ENCODE data around the gene NRG2. TPM values are rescaled to one million over a fixed set of nuclear protein-coding genes. Genes with fewer than 3 reads are reported as not detected.

The NRG2 gene
- polyA plus RNA-seq, 2 of the 4 experiments (the other 2 are of a cell fraction): 1.0 to 1.1 TPM

DNA sequence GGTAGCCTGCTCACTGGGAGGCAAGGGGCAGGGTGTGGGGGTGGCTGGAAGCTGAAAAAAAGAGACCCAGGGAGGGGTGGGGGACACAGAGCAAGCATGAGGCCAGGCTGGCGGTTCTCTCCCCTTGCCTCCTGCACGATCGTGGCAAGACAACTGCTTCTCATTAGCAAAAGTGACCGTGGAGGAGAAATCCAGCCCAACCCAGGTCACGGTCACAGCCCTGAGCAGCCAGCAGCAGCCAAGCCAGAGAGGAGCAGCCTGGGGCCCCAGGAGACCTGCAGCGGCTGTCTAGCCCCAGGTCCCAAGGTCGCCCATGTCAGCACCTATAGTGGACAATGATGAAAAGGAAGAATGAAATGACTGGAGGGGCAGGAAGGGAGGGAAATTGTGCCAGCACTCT is 89.1 kb downstream of the NRG2 start:
- ATAC-seq (no peak), FAIRE-seq (no peak), DNase-seq (ENCODE audit: low read depth in 1 of 2, low spot score in 1 of 2) (no peak)
- H3K4me2 ChIP-seq: no peak overlapping the region
- ChIA-PET POLR2A (no interaction called here), CTCF (interaction anchor here (6.5 to 6.6 kb wide), 2 partner anchors 13 to 14 kb away, joined by 51 to 67 read pairs; no protein-coding TSS in a partner anchor)
- no peaks in the 10 kb centered on the region for H3K9me3 ChIP-seq
- whole genome bisulfite sequencing (ENCODE audit: missing lambda C conversion rate): 68% methylated on average over 7 of the region's 7 CpGs
- H3K4me1 ChIP-seq: no peaks in the 10 kb centered on the region
- H3K4me3 ChIP-seq: no peak overlapping the region
- TF ChIP-seq HOXB5 (CRISPR knock-in tag; IDR thresholded peaks at IDR 0.05): no peak
- no peak for TF ChIP-seq ZSCAN20 (CRISPR knock-in tag; IDR thresholded peaks at IDR 0.05)
- H3K27ac ChIP-seq: no peak overlapping the region

DNA sequence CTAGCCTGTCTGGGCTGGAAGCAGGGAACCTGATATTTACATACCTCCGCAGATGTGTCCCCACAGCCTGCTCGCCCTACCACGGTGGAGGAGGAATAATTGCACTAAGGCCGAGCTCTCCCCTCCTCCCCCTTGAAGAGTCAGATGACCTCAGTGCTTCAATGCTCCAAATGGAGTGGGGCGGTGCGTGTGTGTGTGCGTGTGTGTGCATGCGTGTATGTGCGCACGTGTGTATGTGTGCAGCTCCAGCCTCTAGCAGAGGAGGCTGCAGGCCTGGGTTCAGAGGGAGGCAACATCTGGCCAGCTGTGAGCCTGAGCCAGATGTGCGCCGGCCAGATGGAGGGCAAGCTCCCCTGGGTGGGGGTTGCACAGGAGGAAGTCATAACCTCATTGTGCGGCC is 90.5 kb downstream of the NRG2 start:
- POLR2A ChIA-PET: no interaction called here
- Histone ChIP-seq H3K4me2 (no peak overlapping the region), H3K27ac (no peak overlapping the region), H3K4me1 (no peaks in the 10 kb centered on the region), H3K9me3 (no peaks in the 10 kb centered on the region), H3K4me3 (no peak overlapping the region)
- CTCF ChIA-PET: interaction anchor here (1.1 to 6.6 kb wide), 3 partner anchors 15 to 177 kb away, joined by 3 to 51 read pairs (median 4); no protein-coding TSS in a partner anchor
- WGBS (ENCODE audit: missing lambda C conversion rate): 83% methylated on average over 13 of the region's 13 CpGs
- no peak for FAIRE-seq
- no peak for DNase-seq (ENCODE audit: low read depth in 1 of 2, low spot score in 1 of 2)
- ATAC-seq: no peak
- TF ChIP-seq, protein P1, sequence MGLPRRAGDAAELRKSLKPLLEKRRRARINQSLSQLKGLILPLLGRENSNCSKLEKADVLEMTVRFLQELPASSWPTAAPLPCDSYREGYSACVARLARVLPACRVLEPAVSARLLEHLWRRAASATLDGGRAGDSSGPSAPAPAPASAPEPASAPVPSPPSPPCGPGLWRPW (IDR thresholded peaks at IDR 0.05): no peak
- TF ChIP-seq ESRRA (IDR thresholded peaks at IDR 0.05; ENCODE audit: borderline replicate concordance, low read length) (no peak), CHD4 (IDR thresholded peaks at IDR 0.05; ENCODE audit: borderline replicate concordance) (no peak), EHMT2 (IDR thresholded peaks at IDR 0.05; ENCODE audit: low read depth) (no peak), MAFK (IDR thresholded peaks at IDR 0.05; ENCODE audit: partially characterized antibody) (no peak), MYC (IDR thresholded peaks at IDR 0.05; ENCODE audit: borderline replicate concordance, low read length) (no peak), ZFP36 (IDR thresholded peaks at IDR 0.05; ENCODE audit: borderline replicate concordance, partially characterized antibody) (no peak), CHD2 (IDR thresholded peaks at IDR 0.05; ENCODE audit: low read length, partially characterized antibody) (no peak), CBX8 (IDR thresholded peaks at IDR 0.05) (no peak), RARB (CRISPR knock-in tag; IDR thresholded peaks at IDR 0.05) (no peak)
- TF ChIP-seq, protein P2, sequence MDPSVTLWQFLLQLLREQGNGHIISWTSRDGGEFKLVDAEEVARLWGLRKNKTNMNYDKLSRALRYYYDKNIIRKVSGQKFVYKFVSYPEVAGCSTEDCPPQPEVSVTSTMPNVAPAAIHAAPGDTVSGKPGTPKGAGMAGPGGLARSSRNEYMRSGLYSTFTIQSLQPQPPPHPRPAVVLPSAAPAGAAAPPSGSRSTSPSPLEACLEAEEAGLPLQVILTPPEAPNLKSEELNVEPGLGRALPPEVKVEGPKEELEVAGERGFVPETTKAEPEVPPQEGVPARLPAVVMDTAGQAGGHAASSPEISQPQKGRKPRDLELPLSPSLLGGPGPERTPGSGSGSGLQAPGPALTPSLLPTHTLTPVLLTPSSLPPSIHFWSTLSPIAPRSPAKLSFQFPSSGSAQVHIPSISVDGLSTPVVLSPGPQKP (IDR thresholded peaks at IDR 0.05; ENCODE audit: low read depth, low read length): no peak

DNA sequence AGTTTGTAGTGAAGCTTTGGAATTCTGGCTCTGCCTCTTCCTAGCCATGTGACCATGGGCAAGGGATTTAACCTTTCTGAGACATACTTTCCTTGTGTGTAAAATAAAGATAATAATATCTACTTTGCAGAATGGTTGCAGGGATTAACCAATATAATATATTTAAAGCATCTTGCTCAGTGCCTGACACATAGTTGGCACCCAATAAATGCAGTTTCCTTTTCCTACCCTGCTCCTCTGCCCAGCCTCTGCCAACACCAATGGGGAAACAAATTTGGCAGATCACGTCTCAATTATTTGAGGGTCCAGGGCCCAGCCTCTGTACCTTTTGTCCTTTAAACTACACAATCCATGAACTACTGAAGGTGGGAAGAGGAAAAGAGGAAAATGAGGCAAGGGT is 91.1 kb downstream of the NRG2 start:
- FAIRE-seq: no peak
- ATAC-seq: no peak
- ChIA-PET CTCF (interaction anchor here (0.8 to 6.6 kb wide), 6 partner anchors 10 to 177 kb away, joined by 3 to 51 read pairs (median 4); no protein-coding TSS in a partner anchor), POLR2A (no interaction called here)
- Histone ChIP-seq H3K4me3 (no peak overlapping the region), H3K9me3 (no peaks in the 10 kb centered on the region), H3K4me2 (no peak overlapping the region), H3K4me1 (no peaks in the 10 kb centered on the region), H3K27ac (no peak overlapping the region)
- TF ChIP-seq ZFP36 (IDR thresholded peaks at IDR 0.05; ENCODE audit: borderline replicate concordance, partially characterized antibody) (no peak), HOXA7 (CRISPR knock-in tag; IDR thresholded peaks at IDR 0.05) (no peak), HOXB13 (CRISPR knock-in tag; IDR thresholded peaks at IDR 0.05; ENCODE audit: low read depth) (no peak), JUN (IDR thresholded peaks at IDR 0.05) (no peak), FOSB (CRISPR knock-in tag; IDR thresholded peaks at IDR 0.05) (no peak)
- TF ChIP-seq, protein P3, sequence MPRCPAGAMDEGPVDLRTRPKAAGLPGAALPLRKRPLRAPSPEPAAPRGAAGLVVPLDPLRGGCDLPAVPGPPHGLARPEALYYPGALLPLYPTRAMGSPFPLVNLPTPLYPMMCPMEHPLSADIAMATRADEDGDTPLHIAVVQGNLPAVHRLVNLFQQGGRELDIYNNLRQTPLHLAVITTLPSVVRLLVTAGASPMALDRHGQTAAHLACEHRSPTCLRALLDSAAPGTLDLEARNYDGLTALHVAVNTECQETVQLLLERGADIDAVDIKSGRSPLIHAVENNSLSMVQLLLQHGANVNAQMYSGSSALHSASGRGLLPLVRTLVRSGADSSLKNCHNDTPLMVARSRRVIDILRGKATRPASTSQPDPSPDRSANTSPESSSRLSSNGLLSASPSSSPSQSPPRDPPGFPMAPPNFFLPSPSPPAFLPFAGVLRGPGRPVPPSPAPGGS (IDR thresholded peaks at IDR 0.05): no peak
- TF ChIP-seq, protein P4, sequence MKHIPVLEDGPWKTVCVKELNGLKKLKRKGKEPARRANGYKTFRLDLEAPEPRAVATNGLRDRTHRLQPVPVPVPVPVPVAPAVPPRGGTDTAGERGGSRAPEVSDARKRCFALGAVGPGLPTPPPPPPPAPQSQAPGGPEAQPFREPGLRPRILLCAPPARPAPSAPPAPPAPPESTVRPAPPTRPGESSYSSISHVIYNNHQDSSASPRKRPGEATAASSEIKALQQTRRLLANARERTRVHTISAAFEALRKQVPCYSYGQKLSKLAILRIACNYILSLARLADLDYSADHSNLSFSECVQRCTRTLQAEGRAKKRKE (CRISPR knock-in tag; IDR thresholded peaks at IDR 0.05; ENCODE audit: low read depth): no peak
- WGBS (ENCODE audit: missing lambda C conversion rate): 74% methylated on average over 1 of the region's 1 CpG
- no peak for DNase-seq (ENCODE audit: low read depth in 1 of 2, low spot score in 1 of 2)

Data from A549 (cell line).